HCT116 (cell line): ENCODE measurements around the gene CTBP2.

Experiments used
- CTCF ChIP-seq, 3 experiments: fragments of 200-600 bp in 1 of 3; sonication (generic) in 1 of 3; IDR thresholded peaks in 2 of 3; conservative IDR thresholded peaks in 1 of 3; 2 replicates each; pipeline ENCODE4 v1.5.1; 2012 to 2017; ENCODE audit warnings: low read depth in 2 of 3, low read length in 2 of 3, antibody characterized with exemption in 1 of 3, borderline replicate concordance in 1 of 3, control low read depth in 1 of 3, mild to moderate bottlenecking in 1 of 3, mixed read lengths in 1 of 3, mixed run types in 1 of 3, moderate library complexity in 1 of 3; ENCODE audit not compliant: insufficient read depth in 1 of 3
- EZH2 ChIP-seq: fragments of 200-600 bp; sonication (generic); IDR thresholded peaks from 2 replicates; pipeline ENCODE4 v1.6.1; 2017; ENCODE audit warnings: antibody characterized with exemption, mixed run types

DNA sequence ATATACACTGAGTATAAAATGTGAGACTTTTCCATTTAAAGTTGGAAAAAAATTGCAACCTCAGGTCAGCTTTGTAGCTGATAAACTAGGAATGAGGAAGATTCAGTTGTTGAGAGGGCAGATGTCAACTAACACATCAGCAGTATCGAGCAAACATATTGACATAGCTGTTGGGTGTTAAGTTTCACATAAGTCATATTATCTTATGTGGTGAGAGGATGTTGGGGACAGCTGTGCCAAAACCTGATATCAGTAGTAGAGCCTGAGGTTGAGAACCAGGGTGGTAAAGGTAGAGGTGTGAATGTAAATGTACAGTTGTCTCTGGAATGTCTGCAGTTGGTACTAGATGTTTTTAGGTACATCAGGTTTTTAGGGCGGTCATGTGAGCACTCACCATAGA is 213.4 kb downstream of the CTBP2 start:
- TF ChIP-seq EZH2: no peak
- TF ChIP-seq CTCF (IDR thresholded peaks at IDR 0.05 in 2 of 3, conservative IDR thresholded peaks at IDR 0.05 in 1 of 3; ENCODE audit: borderline replicate concordance in 1 of 3, insufficient read depth in 1 of 3, low read depth in 2 of 3, low read length in 2 of 3): no peak
